Muscle of leg (tissue), 11 donors: ENCODE measurements around the gene PTK7. TPM values are rescaled to one million over a fixed set of nuclear protein-coding genes. Genes with fewer than 3 reads are reported as not detected.
"Not testable (repeated sequence)": the region's sequence is repeated elsewhere in the genome, so short reads cannot be mapped to it uniquely, and the experiment has no call there.

Experiments
- DNase-seq: peaks from one replicate; pipeline ENCODE4 v3.0.0; 2013
- H3K27ac ChIP-seq: one replicate; pipeline ENCODE4 v1.5.1; 2013; ENCODE audit warnings: mild to moderate bottlenecking, low read length, control low read depth
- H3K27me3 ChIP-seq: one replicate; pipeline ENCODE4 v1.6.1; 2013; ENCODE audit warnings: low read length; ENCODE audit not compliant: control insufficient read depth, insufficient read depth
- H3K36me3 ChIP-seq: one replicate; pipeline ENCODE4 v1.6.1; 2013; ENCODE audit warnings: low read length; ENCODE audit not compliant: control insufficient read depth, insufficient read depth
- H3K4me1 ChIP-seq: one replicate; pipeline ENCODE4 v1.6.1; 2013; ENCODE audit warnings: low read length; ENCODE audit not compliant: control insufficient read depth, insufficient read depth
- H3K4me3 ChIP-seq: one replicate; pipeline ENCODE4 v1.5.1; 2013; ENCODE audit warnings: low read length, control low read depth
- H3K9me3 ChIP-seq: replicated peaks from 2 replicates; pipeline ENCODE4 v1.6.1; 2013; ENCODE audit warnings: low read depth, low read length; ENCODE audit not compliant: control insufficient read depth
- WGBS: methylation state at CpG from one replicate; pipeline ENCODE4 v1.1.5; 2013; ENCODE audit warnings: missing lambda C conversion rate; ENCODE audit not compliant: insufficient coverage; 5-methylcytosine and 5-hydroxymethylcytosine counted together
- polyA plus RNA-seq, 8 donors: library from polyadenylated mRNA; unstranded; fragments of 120-200 nt; gene quantifications; one replicate each; pipeline versions ENCODE4 v1.2.1 to v1.2.3, GENCODE V29; 2013; ENCODE audit warnings: inconsistent platforms in 1 of 8, low replicate concordance in 1 of 8; ENCODE audit not compliant: insufficient read length in 8 of 8, insufficient read depth in 1 of 8
- total RNA-seq: library from RNA; stranded (reverse); fragments of 120-200 nt; gene quantifications from one replicate; pipeline ENCODE4 v1.2.4, GENCODE V29; 2013

Gene PTK7
- total and polyA plus RNA-seq, 9 donors: 40.2 to 117 (median 78.5) TPM

DNA sequence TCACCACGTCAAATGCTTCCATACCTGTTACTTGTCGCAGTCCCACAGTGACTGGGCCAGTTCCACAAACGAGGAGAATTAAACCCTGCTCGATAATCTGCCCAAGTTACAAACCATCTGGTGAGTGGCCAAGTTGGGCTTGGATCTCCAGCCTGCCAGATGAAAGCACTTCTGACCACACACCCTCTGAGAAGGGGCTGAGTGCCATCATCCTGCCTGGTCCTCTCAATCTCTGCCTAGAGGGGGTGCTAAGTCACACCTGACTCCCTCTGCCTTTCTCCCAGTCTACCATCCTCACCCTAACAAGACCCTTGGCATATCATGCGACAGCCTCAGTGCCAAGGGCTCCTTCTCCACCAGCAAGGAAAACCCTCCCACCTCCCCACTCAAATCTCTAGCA, 38.9 kb upstream of the PTK7 start:
- Histone ChIP-seq H3K9me3 (no peaks in the 10 kb centered on the region), H3K4me3 (no peak overlapping the region), H3K27ac (no peak overlapping the region), H3K27me3 (no peaks in the 10 kb centered on the region), H3K36me3 (peaks cover 82% of the 10 kb centered on the region), H3K4me1 (peaks cover 3% of the 10 kb centered on the region)
- no peak for DNase-seq
- WGBS: 87% methylated on average over 5 of the region's 5 CpGs

DNA sequence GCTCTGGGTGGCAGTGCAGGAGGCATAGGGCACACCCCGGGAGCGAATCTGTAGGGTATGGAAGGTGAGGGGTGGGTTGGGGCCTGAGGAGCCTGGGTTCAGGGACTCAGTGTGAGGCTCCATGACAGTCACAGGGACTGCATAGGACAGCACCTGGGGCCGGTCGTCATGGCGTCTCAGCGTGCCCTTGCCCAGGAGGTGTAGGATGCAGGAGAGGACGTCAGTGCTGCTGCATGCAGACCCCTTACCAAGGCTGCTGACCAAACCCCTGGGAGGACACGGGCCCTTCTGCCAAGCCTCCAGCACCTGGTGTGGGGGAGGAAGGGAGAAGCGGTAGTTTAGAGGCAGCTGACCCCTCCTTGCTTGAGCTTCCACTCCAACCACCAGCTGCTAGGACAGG, 38.4 kb upstream of the PTK7 start:
- Histone ChIP-seq H3K4me3 (no peak overlapping the region), H3K9me3 (no peaks in the 10 kb centered on the region), H3K27me3 (no peaks in the 10 kb centered on the region), H3K27ac (no peak overlapping the region), H3K4me1 (peaks cover 3% of the 10 kb centered on the region), H3K36me3 (peaks cover 82% of the 10 kb centered on the region)
- 87% methylated on average over 7 of the region's 9 CpGs for WGBS
- no peak for DNase-seq

- H3K27ac ChIP-seq: no peak overlapping the region
- no peaks in the 10 kb centered on the region for H3K27me3 ChIP-seq
- no peak for DNase-seq
- H3K4me1 ChIP-seq: peaks cover 3% of the 10 kb centered on the region
- H3K9me3 ChIP-seq: no peaks in the 10 kb centered on the region
- WGBS: 83% methylated on average over 9 of the region's 9 CpGs
- no peak overlapping the region for H3K4me3 ChIP-seq
- H3K36me3 ChIP-seq: peaks cover 84% of the 10 kb centered on the region
These were observed 37.4 kb upstream of the PTK7 start for GRCh38 chr6:43038727-43039126.

DNA sequence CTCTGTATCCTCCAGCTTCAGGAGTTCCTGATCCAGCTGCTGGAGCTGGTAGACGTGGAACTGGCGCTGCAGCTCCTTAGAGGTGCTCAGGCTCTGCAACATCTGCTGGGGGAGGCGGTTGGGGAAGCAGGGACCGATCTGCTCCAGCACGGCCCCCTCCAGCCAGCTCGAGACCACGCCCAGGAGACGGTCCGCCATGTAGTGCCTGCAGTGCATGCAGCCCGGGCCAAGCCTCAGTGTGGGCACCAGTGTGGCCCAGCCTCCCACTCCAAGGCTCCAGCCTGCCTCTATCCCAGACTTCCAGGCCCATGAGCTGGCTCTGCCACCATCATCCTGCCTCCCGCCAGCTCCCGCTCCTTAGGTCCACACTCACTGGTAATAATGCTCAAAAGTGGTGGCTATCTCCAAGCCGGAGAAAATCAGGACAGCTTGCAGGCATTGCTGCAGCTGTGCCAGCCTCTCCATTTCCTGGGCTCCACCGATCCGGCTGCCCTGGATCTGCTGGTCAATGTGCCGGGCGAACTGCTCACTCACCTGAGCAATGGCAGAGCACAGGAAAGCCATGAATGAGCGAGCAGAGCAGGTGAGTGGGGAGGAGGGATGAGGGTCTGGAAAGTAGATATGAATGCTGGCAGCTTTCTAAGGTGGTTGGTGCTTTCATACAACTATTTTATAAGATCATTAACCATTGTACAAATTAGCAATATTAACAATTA, 35.4 kb upstream of the PTK7 start:
- DNase-seq: no peak
- no peaks in the 10 kb centered on the region for H3K27me3 ChIP-seq
- peaks cover 3% of the 10 kb centered on the region for H3K4me1 ChIP-seq
- H3K36me3 ChIP-seq: peaks cover 85% of the 10 kb centered on the region
- 86% methylated on average over 16 of the region's 18 CpGs for WGBS
- H3K27ac ChIP-seq: no peak overlapping the region
- H3K9me3 ChIP-seq: no peaks in the 10 kb centered on the region
- H3K4me3 ChIP-seq: no peak overlapping the region

- H3K4me3 ChIP-seq, H3K27me3 ChIP-seq, DNase-seq, H3K27ac ChIP-seq, H3K9me3 ChIP-seq, H3K4me1 ChIP-seq: not testable (repeated sequence)
- peaks cover 88% of the 10 kb centered on the region for H3K36me3 ChIP-seq
- whole genome bisulfite sequencing: 95% methylated on average over 4 of the region's 8 CpGs
These were observed 34.6 kb upstream of the PTK7 start for GRCh38 chr6:43041475-43041874.

GRCh38 chr6:43043310-43043709, 32.8 kb upstream of the PTK7 start:
- Histone ChIP-seq H3K9me3 (no peaks in the 10 kb centered on the region), H3K27me3 (no peaks in the 10 kb centered on the region), H3K27ac (no peak overlapping the region), H3K4me3 (no peak overlapping the region), H3K36me3 (peaks cover 89% of the 10 kb centered on the region), H3K4me1 (no peaks in the 10 kb centered on the region)
- 92% methylated on average over 7 of the region's 9 CpGs for WGBS
- no peak for DNase-seq

GRCh38 chr6:43045371-43045930, 30.7 kb upstream of the PTK7 start:
- Histone ChIP-seq H3K27me3 (no peaks in the 10 kb centered on the region), H3K27ac (no peak overlapping the region), H3K4me1 (peaks cover under 1% of the 10 kb centered on the region), H3K9me3 (no peaks in the 10 kb centered on the region), H3K36me3 (peaks cover 89% of the 10 kb centered on the region), H3K4me3 (no peak overlapping the region)
- DNase-seq: no peak
- WGBS: 92% methylated on average over 10 of the region's 11 CpGs

DNA sequence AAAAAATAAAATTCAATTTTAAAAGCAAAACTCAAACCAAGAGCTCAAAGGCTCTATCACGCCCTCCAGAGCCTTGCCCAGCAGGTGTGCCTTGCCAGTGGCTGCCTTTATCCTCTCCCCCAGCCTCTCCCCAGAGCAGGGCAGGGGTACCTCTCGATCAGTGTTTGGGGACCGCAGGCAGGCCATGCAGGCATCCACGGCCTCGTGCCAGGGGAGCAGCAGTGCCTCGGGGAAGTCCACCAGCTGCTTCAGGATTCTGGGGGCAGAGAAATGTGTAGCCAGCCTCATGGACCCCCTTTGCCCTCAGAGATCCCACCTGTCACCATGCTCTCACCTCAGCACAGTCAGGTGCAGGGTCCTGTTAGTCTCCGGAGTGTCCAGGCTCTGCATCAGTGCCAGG, 28.1 kb upstream of the PTK7 start:
- Histone ChIP-seq H3K4me3 (no peak overlapping the region), H3K4me1 (peaks cover 25% of the 10 kb centered on the region), H3K9me3 (no peaks in the 10 kb centered on the region), H3K27ac (no peak overlapping the region), H3K36me3 (peaks cover 88% of the 10 kb centered on the region), H3K27me3 (no peaks in the 10 kb centered on the region)
- WGBS: 80% methylated on average over 3 of the region's 7 CpGs
- DNase-seq: no peak

DNA sequence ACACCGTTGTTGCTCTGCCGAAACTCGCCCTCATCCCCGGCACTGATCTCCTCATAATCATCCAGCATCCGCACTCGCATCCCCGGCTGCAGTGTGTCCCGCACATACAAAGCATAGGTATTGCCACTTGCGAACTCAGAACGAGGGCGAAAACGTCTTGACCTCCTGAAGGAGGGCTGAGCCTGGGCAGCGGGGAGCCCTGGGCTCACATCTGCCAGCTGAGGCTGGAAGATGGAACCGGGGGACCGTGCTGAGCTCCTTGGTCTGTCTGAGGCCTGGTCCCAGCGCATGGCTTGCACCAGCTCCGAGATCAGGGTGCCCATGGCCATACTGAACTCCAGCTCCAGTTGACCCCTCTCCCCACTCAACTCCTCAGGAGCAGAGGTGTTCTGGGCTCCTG, 25.1 kb upstream of the PTK7 start:
- H3K27ac ChIP-seq: no peak overlapping the region
- 96% methylated on average over 16 of the region's 17 CpGs for WGBS
- no peaks in the 10 kb centered on the region for H3K27me3 ChIP-seq
- no peak overlapping the region for H3K4me3 ChIP-seq
- H3K36me3 ChIP-seq: peaks cover 80% of the 10 kb centered on the region
- no peak for DNase-seq
- H3K9me3 ChIP-seq: no peaks in the 10 kb centered on the region
- H3K4me1 ChIP-seq: peaks cover 33% of the 10 kb centered on the region

DNA sequence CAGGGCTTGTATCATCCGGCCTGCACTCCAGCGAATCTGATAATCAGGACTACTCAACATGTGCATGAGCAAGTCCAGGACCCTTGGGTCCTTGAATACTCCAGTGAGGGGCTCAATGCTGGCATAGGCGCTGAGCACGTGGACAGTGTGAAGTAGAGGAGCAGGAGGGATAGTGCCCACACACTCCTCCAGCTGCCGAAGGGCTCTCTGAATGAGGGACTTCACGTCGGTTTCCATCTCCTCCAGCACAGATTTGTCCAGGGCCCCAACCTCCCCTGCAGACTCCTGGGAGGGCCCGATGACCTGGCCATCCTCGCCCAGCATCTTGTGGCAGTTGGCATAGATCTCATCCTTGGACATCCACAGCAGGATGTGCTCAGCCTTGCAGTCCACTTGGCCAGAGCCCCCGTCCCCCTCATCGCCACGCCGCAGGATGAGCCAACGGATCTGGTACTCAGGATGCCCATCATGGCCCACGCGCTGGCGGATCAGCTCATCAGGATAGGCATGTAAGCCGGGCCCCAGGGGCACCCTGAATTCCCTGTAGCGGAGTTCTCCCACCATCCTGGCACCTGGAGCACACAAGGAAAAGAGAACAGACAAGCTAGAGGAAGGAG, 23.8 kb upstream of the PTK7 start:
- Histone ChIP-seq H3K36me3 (peaks cover 76% of the 10 kb centered on the region), H3K27me3 (no peaks in the 10 kb centered on the region), H3K27ac (peak overlapping the region; percentile 97), H3K9me3 (no peaks in the 10 kb centered on the region), H3K4me3 (peak overlapping the region; percentile 85), H3K4me1 (peaks cover 33% of the 10 kb centered on the region)
- no peak for DNase-seq
- 86% methylated on average over 17 of the region's 19 CpGs for WGBS
